Subcutaneous preadipocyte (primary cell): Measurements from ENCODE around the gene PPFIA1. TPM values are rescaled to one million over a fixed set of nuclear protein-coding genes. Genes with fewer than 3 reads are reported as not detected.

Experiments used
- small RNA-seq: library from RNA; depleted of rRNA; stranded (forward); fragments of <200 nt; gene quantifications from one replicate; pipeline ENCODE3, GENCODE V24; 2012
- total RNA-seq: library from RNA; depleted of rRNA; stranded (reverse); fragments of >200 nt; gene quantifications from 2 replicates; pipeline ENCODE4 v1.2.3, GENCODE V29; 2012

PPFIA1 gene
- total RNA-seq: 33.1 and 37.3 TPM in 2 replicates

GRCh38 chr11:70270104-70270876 is at the start of gene PPFIA1:
Gene PPFIA1, plus strand, starts transcription at chr11:70270690. Its CDS starts 1,483 bp downstream, at chr11:70272173.

GRCh38 chr11:70397983-70398833 is 127.7 kb downstream of the PPFIA1 start, which contains the start of gene CTTN:
Gene CTTN, plus strand, starts transcription at chr11:70398529. Its CDS starts 8,769 bp downstream, at chr11:70407298.

Small RNAs within 50 kb of the gene (small RNA-seq; reads per million reads assigned to genes)
- 3.0 reads per million, percentile 87 among the genes with 10 or more reads in this experiment for gene MIR548K

Other genes with a start within 250 kb of the PPFIA1 start
- not detected in 2 replicates for gene ANO1, start 192.4 kb upstream of the PPFIA1 start, total RNA-seq
- 36.0 and 38.2 TPM in 2 replicates for gene FADD, start 67.4 kb upstream of the PPFIA1 start, total RNA-seq
- gene CTTN, start 127.8 kb downstream of the PPFIA1 start, total RNA-seq: 270 and 279 TPM in 2 replicates